H1 (cell line): ENCODE results near the gene EMC6. TPM values are rescaled to one million over a fixed set of nuclear protein-coding genes. Genes with fewer than 3 reads are reported as not detected.

Experiments
- CTCF ChIA-PET: fragments of 300-600 bp; sonication (Branson Sonifier 250); formaldehyde crosslinking; loops from one replicate; lab custom pipeline; 2021; ENCODE audit not compliant: partially characterized antibody; lab: Charles Lee
- POLR2A ChIA-PET: fragments of 300-600 bp; sonication (Branson Sonifier 250); formaldehyde crosslinking; loops from one replicate; lab custom pipeline; 2021; ENCODE audit warnings: inconsistent platforms; ENCODE audit not compliant: partially characterized antibody; lab: Charles Lee
- DNase-seq, 2 experiments: peaks; one replicate each; pipeline versions ENCODE4 v3.0.0 to v3.0.0-alpha.2; 2010 to 2022; ENCODE audit warnings: low spot score in 2 of 2, low read depth in 1 of 2, mixed read lengths in 1 of 2
- FAIRE-seq: peaks from 2 replicates; lab custom pipeline; 2011; peaks lifted over from hg19 to GRCh38; lab: Jason Lieb, UNC
- H2AFZ ChIP-seq: 2 replicates; pipeline ENCODE4 v1.8.1; 2012; ENCODE audit warnings: low read length, inconsistent platforms
- H2AK5ac ChIP-seq: 2 replicates; pipeline ENCODE4 v1.6.1; 2013; ENCODE audit warnings: low read depth, low read length
- H2BK120ac ChIP-seq: replicated peaks from 2 replicates; pipeline ENCODE3; 2013; ENCODE audit warnings: low read depth, low read length, inconsistent platforms
- H2BK12ac ChIP-seq: 2 replicates; pipeline ENCODE4 v1.6.1; 2013; ENCODE audit warnings: low read depth, low read length
- H2BK15ac ChIP-seq: 2 replicates; pipeline ENCODE4 v1.6.1; 2013; ENCODE audit warnings: low read length
- H2BK20ac ChIP-seq: 2 replicates; pipeline ENCODE4 v1.6.1; 2013; ENCODE audit warnings: low read length
- H2BK5ac ChIP-seq: 2 replicates; pipeline ENCODE4 v1.6.1; 2013; ENCODE audit warnings: low read depth, low read length
- H3K14ac ChIP-seq: 2 replicates; pipeline ENCODE4 v1.6.1; 2013; ENCODE audit warnings: inconsistent platforms; ENCODE audit not compliant: insufficient read length
- H3K18ac ChIP-seq: 2 replicates; pipeline ENCODE4 v1.6.1; 2013; ENCODE audit warnings: low read length; ENCODE audit errors: extremely low read depth
- H3K23ac ChIP-seq: 2 replicates; pipeline ENCODE4 v1.6.1; 2013; ENCODE audit warnings: inconsistent platforms; ENCODE audit not compliant: insufficient read length
- H3K23me2 ChIP-seq: 2 replicates; pipeline ENCODE4 v1.6.1; 2013; ENCODE audit warnings: low read depth, low read length
- H3K27ac ChIP-seq: 2 replicates; pipeline ENCODE4 v1.6.1; 2011; ENCODE audit warnings: low read depth, low read length, inconsistent platforms
- H3K27me3 ChIP-seq, 4 experiments: replicated peaks in 1 of 4; 1 replicate in 1 of 4; 2 replicates in 3 of 4; pipeline versions ENCODE4 v1.6.1 to v1.8.1; 2011 to 2013; ENCODE audit warnings: low read length in 3 of 4, mild to moderate bottlenecking in 3 of 4, inconsistent platforms in 2 of 4, mixed read lengths in 2 of 4, moderate library complexity in 1 of 4; ENCODE audit not compliant: control insufficient read depth in 3 of 4, insufficient read depth in 3 of 4; ENCODE audit errors: extremely low read depth in 1 of 4
- H3K36me3 ChIP-seq, 4 experiments: 2 replicates each; pipeline versions ENCODE4 v1.6.1 to v1.8.1; 2011 to 2013; ENCODE audit warnings: mild to moderate bottlenecking in 4 of 4, low read length in 3 of 4, moderate library complexity in 2 of 4, control low read depth in 1 of 4, inconsistent platforms in 1 of 4; ENCODE audit not compliant: insufficient read depth in 4 of 4, control insufficient read depth in 2 of 4
- H3K4ac ChIP-seq: replicated peaks from 2 replicates; pipeline ENCODE3; 2013; ENCODE audit warnings: low read length, low read depth, mixed read lengths, inconsistent platforms; ENCODE audit not compliant: insufficient read length
- H3K4me1 ChIP-seq, 4 experiments: replicated peaks in 1 of 4; 1 replicate in 1 of 4; 2 replicates in 3 of 4; pipeline versions ENCODE4 v1.6.1 to v1.8.1; 2011 to 2013; ENCODE audit warnings: low read length in 3 of 4, inconsistent platforms in 2 of 4, mixed read lengths in 1 of 4; ENCODE audit not compliant: insufficient read depth in 4 of 4, control insufficient read depth in 3 of 4
- H3K4me2 ChIP-seq, 2 experiments: 2 replicates each; pipeline versions ENCODE4 v1.6.1 to v1.8.1; 2011 to 2013; ENCODE audit warnings: low read depth in 2 of 2, low read length in 2 of 2, control low read depth in 1 of 2, inconsistent platforms in 1 of 2, mild to moderate bottlenecking in 1 of 2; ENCODE audit not compliant: insufficient read depth in 1 of 2
- H3K4me3 ChIP-seq, 4 experiments: fragments of 200-600, 300-600 bp in 1 of 4; sonication (generic), shearing (Covaris generic), sonication (Bioruptor Twin) in 1 of 4; 2 replicates each; pipeline versions ENCODE4 v1.5.1 to v1.8.1; 2011 to 2016; ENCODE audit warnings: low read length in 4 of 4, low read depth in 3 of 4, control low read depth in 2 of 4, inconsistent platforms in 2 of 4, mild to moderate bottlenecking in 2 of 4, mixed read lengths in 1 of 4, moderate library complexity in 1 of 4; ENCODE audit not compliant: insufficient read depth in 2 of 4; ENCODE audit errors: extremely low read depth in 1 of 4
- H3K56ac ChIP-seq: replicated peaks from 2 replicates; pipeline ENCODE3; 2013; ENCODE audit warnings: low read depth, mild to moderate bottlenecking, mixed read lengths, low read length, inconsistent platforms; ENCODE audit not compliant: insufficient read length
- H3K79me1 ChIP-seq: 2 replicates; pipeline ENCODE4 v1.6.1; 2013; ENCODE audit warnings: low read depth, low read length, control low read depth
- H3K79me2 ChIP-seq, 2 experiments: 2 replicates each; pipeline versions ENCODE4 v1.6.1 to v1.8.1; 2012 to 2013; ENCODE audit warnings: low read length in 2 of 2, mild to moderate bottlenecking in 2 of 2, inconsistent platforms in 1 of 2; ENCODE audit not compliant: insufficient read depth in 2 of 2, control insufficient read depth in 1 of 2
- H3K9ac ChIP-seq, 4 experiments: replicated peaks in 1 of 4; 1 replicate in 1 of 4; 2 replicates in 3 of 4; pipeline versions ENCODE4 v1.6.1 to v1.8.1; 2011 to 2013; ENCODE audit warnings: low read depth in 3 of 4, low read length in 3 of 4, control low read depth in 2 of 4, mild to moderate bottlenecking in 2 of 4, moderate library complexity in 2 of 4, inconsistent platforms in 1 of 4; ENCODE audit errors: extremely low read depth in 1 of 4
- H3K9me3 ChIP-seq, 2 experiments: 2 replicates each; pipeline versions ENCODE4 v1.6.1 to v1.8.1; 2012 to 2013; ENCODE audit warnings: mild to moderate bottlenecking in 2 of 2, moderate library complexity in 2 of 2, control low read depth in 1 of 2, inconsistent platforms in 1 of 2, low read depth in 1 of 2, low read length in 1 of 2, mixed read lengths in 1 of 2; ENCODE audit not compliant: insufficient read depth in 2 of 2
- H4K20me1 ChIP-seq, 2 experiments: replicated peaks in 1 of 2; 2 replicates each; pipeline versions ENCODE3 to v1.8.1; 2011 to 2013; ENCODE audit warnings: inconsistent platforms in 2 of 2, low read length in 2 of 2, mild to moderate bottlenecking in 1 of 2; ENCODE audit not compliant: insufficient read depth in 2 of 2, control insufficient read depth in 1 of 2
- H4K5ac ChIP-seq: 2 replicates; pipeline ENCODE4 v1.6.1; 2013; ENCODE audit warnings: low read length, low read depth, mixed read lengths, inconsistent platforms; ENCODE audit not compliant: insufficient read length
- H4K8ac ChIP-seq: 2 replicates; pipeline ENCODE4 v1.8.0; 2013; ENCODE audit warnings: mild to moderate bottlenecking, moderate library complexity, low read length, inconsistent platforms; ENCODE audit not compliant: insufficient read depth; ENCODE audit errors: extremely low read depth
- H4K91ac ChIP-seq: replicated peaks from 2 replicates; pipeline ENCODE3; 2013; ENCODE audit warnings: low read length, mixed read lengths, inconsistent platforms; ENCODE audit not compliant: insufficient read length
- EP300 ChIP-seq, 2 experiments: IDR thresholded peaks; 1 replicate in 1 of 2; 2 replicates in 1 of 2; pipeline ENCODE4 v1.6.1; 2011 to 2012; ENCODE audit warnings: low read depth in 2 of 2, low read length in 2 of 2, mild to moderate bottlenecking in 2 of 2, borderline replicate concordance in 1 of 2, inconsistent platforms in 1 of 2, moderate library complexity in 1 of 2
- POLR2A ChIP-seq, 2 experiments: IDR thresholded peaks; 1 replicate in 1 of 2; 2 replicates in 1 of 2; pipeline ENCODE4 v1.6.1; 2011; ENCODE audit warnings: low read depth in 2 of 2, low read length in 2 of 2, mild to moderate bottlenecking in 2 of 2; ENCODE audit errors: control extremely low read depth in 1 of 2
- SIRT6 ChIP-seq: IDR thresholded peaks from one replicate; pipeline ENCODE4 v1.7.1; 2012; ENCODE audit warnings: low read length, inconsistent platforms
- WGBS, 2 experiments: shearing (Covaris generic) in 1 of 2; methylation state at CpG; one replicate each; pipeline versions ENCODE4 v1.1.6 to v1.1.7; 2013 to 2015; ENCODE audit warnings: low lambda C conversion rate in 2 of 2, mixed read lengths in 2 of 2, inconsistent platforms in 1 of 2, low coverage in 1 of 2, missing lambda C conversion rate in 1 of 2; ENCODE audit not compliant: insufficient replicate concordance in 2 of 2, insufficient coverage in 1 of 2, insufficient read length in 1 of 2; ENCODE audit errors: extremely low coverage in 1 of 2, missing lambda C conversion rate in 1 of 2; 5-methylcytosine and 5-hydroxymethylcytosine counted together
- polyA plus RNA-seq, 7 experiments: library from polyadenylated mRNA; depleted of rRNA in 3 of 7; stranded (reverse) in 5 of 7; unstranded in 2 of 7; fragments of >200 nt in 5 of 7; fragments of 200-250 nt in 2 of 7; gene quantifications; 1 replicate in 5 of 7; 2 replicates in 1 of 7; 4 replicates in 1 of 7; pipeline versions ENCODE4 v1.2.1 to v1.2.3, GENCODE V29; 2011 to 2013; ENCODE audit warnings: missing spikeins in 2 of 7, mixed read lengths in 2 of 7
- total RNA-seq: library from RNA; stranded (reverse); fragmentation: NEBNext Ultra II Directional; extraction: Animal tissue kit (Norgen Biotek cat#: 25700); gene quantifications from 2 replicates; pipeline ENCODE4 v1.2.1, GENCODE V29; 2021
- TF ChIP-seq, protein P1 (sequence below): IDR thresholded peaks from 2 replicates; pipeline ENCODE4 v1.6.1; 2011; ENCODE audit warnings: low read length, improper control_type of control experiment

The EMC6 gene
- total and polyA plus RNA-seq, 2 of the 8 experiments (the other 6 are each of a cell fraction or from before 2014, with no cell fraction given), result 81.5 to 193 TPM

- Histone ChIP-seq H2AK5ac (no peak overlapping the region), H4K91ac (no peak overlapping the region), H3K79me2 (no peaks in the 10 kb centered on the region), H3K9ac (no peak overlapping the region), H3K23me2 (no peaks in the 10 kb centered on the region), H3K27ac (no peak overlapping the region), H3K36me3 (no peaks in the 10 kb centered on the region), H3K79me1 (no peaks in the 10 kb centered on the region), H3K56ac (no peak overlapping the region), H2BK5ac (0 out of 2 replicates have a peak overlapping the region, but pooled peaks have one; percentile 7), H3K18ac (no peak overlapping the region), H3K4me1 (peaks cover 0 to 3% (median 0%) of the 10 kb centered on the region in 4 experiments; a peak in 3 of 7 replicates), H3K9me3 (no peaks in the 10 kb centered on the region), H3K4ac (no peak overlapping the region), H2BK120ac (no peak overlapping the region), H2AFZ (no peak overlapping the region), H3K14ac (no peak overlapping the region), H4K5ac (no peak overlapping the region), H2BK15ac (no peak overlapping the region), H2BK20ac (no peak overlapping the region), H2BK12ac (no peak overlapping the region), H3K27me3 (no peaks in the 10 kb centered on the region), H4K8ac (no peak overlapping the region), H3K23ac (no peak overlapping the region), H4K20me1 (peaks cover 0 to 4% of the 10 kb centered on the region in 2 experiments), H3K4me2 (no peak overlapping the region), H3K4me3 (no peak overlapping the region)
- CTCF ChIA-PET, result interaction anchor here (1.4 to 3.2 kb wide), 3 partner anchors 10 to 15 kb away, joined by 3 to 17 read pairs (median 4); no protein-coding TSS in a partner anchor
- TF ChIP-seq POLR2A (IDR thresholded peaks at IDR 0.05; ENCODE audit: control extremely low read depth in 1 of 2, low read depth in 2 of 2, low read length in 2 of 2) (no peak), SIRT6 (no peak), EP300 (IDR thresholded peaks at IDR 0.05; ENCODE audit: borderline replicate concordance in 1 of 2, low read depth in 2 of 2, low read length in 2 of 2) (no peak)
- TF ChIP-seq, protein P1, sequence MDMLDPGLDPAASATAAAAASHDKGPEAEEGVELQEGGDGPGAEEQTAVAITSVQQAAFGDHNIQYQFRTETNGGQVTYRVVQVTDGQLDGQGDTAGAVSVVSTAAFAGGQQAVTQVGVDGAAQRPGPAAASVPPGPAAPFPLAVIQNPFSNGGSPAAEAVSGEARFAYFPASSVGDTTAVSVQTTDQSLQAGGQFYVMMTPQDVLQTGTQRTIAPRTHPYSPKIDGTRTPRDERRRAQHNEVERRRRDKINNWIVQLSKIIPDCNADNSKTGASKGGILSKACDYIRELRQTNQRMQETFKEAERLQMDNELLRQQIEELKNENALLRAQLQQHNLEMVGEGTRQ, result no peak
- POLR2A ChIA-PET, result interaction anchor here (0.6 kb wide), 1 partner anchor 204 kb away, joined by 3 read pairs; the partner anchor contains the start of gene CAMKK1
- FAIRE-seq, result no peak
- DNase-seq, result peak in 1 of 2 experiments; percentile 45
- WGBS, 2 experiments, result 91% methylated on average over 11 of the region's 14 CpGs; no CpG with 5 or more reads in 1 of the 2 experiments
These were observed 20.2 kb downstream of the EMC6 start for GRCh38 chr17:3688852-3689261.
